Caco-2 (cell line): ENCODE measurements around the gene PRR33. TPM values are rescaled to one million over a fixed set of nuclear protein-coding genes. Genes with fewer than 3 reads are reported as not detected.

Experiments
- BruUV-seq: library from RNA; stranded (reverse); fragments of 400-500 nt; replicated peaks from 2 replicates; lab custom pipeline; 2021; lab: Mats Ljungman, UMichigan
- CTCF ChIA-PET: fragments of 300-600 bp; sonication (Branson Sonifier 250); formaldehyde crosslinking; loops from one replicate; lab custom pipeline; 2022; ENCODE audit warnings: antibody characterized with exemption; lab: Charles Lee
- POLR2A ChIA-PET: fragments of 300-600 bp; sonication (Branson Sonifier 250); formaldehyde crosslinking; loops from one replicate; lab custom pipeline; 2022; ENCODE audit warnings: antibody characterized with exemption; lab: Charles Lee
- DNase-seq, 2 experiments: peaks; one replicate each; pipeline versions ENCODE4 v3.0.0 to v3.0.0-alpha.2; 2020 to 2022
- H3K27me3 ChIP-seq: replicated peaks from 2 replicates; pipeline ENCODE4 v1.6.0; 2011; ENCODE audit warnings: low read length; ENCODE audit not compliant: control insufficient read depth, insufficient read depth
- H3K36me3 ChIP-seq: 2 replicates; pipeline ENCODE4 v1.5.1; 2011; ENCODE audit warnings: low read length; ENCODE audit not compliant: control insufficient read depth, insufficient read depth
- H3K4me1 ChIP-seq: fragments of 250-450 bp; sonication (Bioruptor Pico); 2 replicates; pipeline ENCODE4 v1.5.1; 2020; ENCODE audit warnings: mild to moderate bottlenecking
- H3K4me3 ChIP-seq: 2 replicates; pipeline ENCODE4 v1.5.1; 2011; ENCODE audit warnings: low read depth, mild to moderate bottlenecking, control low read depth, low read length
- H3K9me3 ChIP-seq: fragments of 250-450 bp; sonication (Bioruptor Pico); 2 replicates; pipeline ENCODE4 v1.5.1; 2020; ENCODE audit warnings: mild to moderate bottlenecking, moderate library complexity
- H3K27ac Mint-ChIP-seq: one replicate; pipeline ENCODE4 v1.8.0; 2022; ENCODE audit warnings: mixed read lengths; ENCODE audit not compliant: unreplicated experiment
- H3K27me3 Mint-ChIP-seq: one replicate; pipeline ENCODE4 v1.8.0; 2022; ENCODE audit warnings: mixed read lengths; ENCODE audit not compliant: insufficient read depth, unreplicated experiment
- H3K36me3 Mint-ChIP-seq: one replicate; pipeline ENCODE4 v1.8.0; 2022; ENCODE audit warnings: mild to moderate bottlenecking, mixed read lengths; ENCODE audit not compliant: insufficient read depth, unreplicated experiment
- H3K4me1 Mint-ChIP-seq: one replicate; pipeline ENCODE4 v1.8.0; 2022; ENCODE audit warnings: low read depth, mixed read lengths; ENCODE audit not compliant: unreplicated experiment
- H3K4me3 Mint-ChIP-seq: one replicate; pipeline ENCODE4 v1.8.0; 2022; ENCODE audit warnings: mild to moderate bottlenecking, moderate library complexity, mixed read lengths; ENCODE audit not compliant: unreplicated experiment
- H3K9me3 Mint-ChIP-seq: one replicate; pipeline ENCODE4 v1.8.0; 2022; ENCODE audit warnings: mixed read lengths; ENCODE audit not compliant: unreplicated experiment
- CTCF ChIP-seq, 2 experiments: fragments of 200-600 bp in 1 of 2; IDR thresholded peaks; 1 replicate in 1 of 2; 2 replicates in 1 of 2; pipeline versions ENCODE4 v1.5.1 to v1.8.0; 2011 to 2022; ENCODE audit warnings: antibody characterized with exemption in 1 of 2, control low read depth in 1 of 2, inconsistent platforms in 1 of 2, low read depth in 1 of 2, low read length in 1 of 2, mild to moderate bottlenecking in 1 of 2, moderate library complexity in 1 of 2; ENCODE audit not compliant: insufficient read depth in 1 of 2, severe bottlenecking in 1 of 2, unreplicated experiment in 1 of 2
- intact Hi-C: fragments of 100-400 bp; cut with micrococcal nuclease; formaldehyde crosslinking; loops from one replicate; pipeline ENCODE4 v1.10.0; 2022; ENCODE audit not compliant: unreplicated experiment
- total RNA-seq: library from RNA; stranded (reverse); gene quantifications from 2 replicates; pipeline ENCODE4 v1.2.3, GENCODE V29; 2022

The PRR33 gene
- total RNA-seq, 1 experiment from 2014 or later = not detected

DNA sequence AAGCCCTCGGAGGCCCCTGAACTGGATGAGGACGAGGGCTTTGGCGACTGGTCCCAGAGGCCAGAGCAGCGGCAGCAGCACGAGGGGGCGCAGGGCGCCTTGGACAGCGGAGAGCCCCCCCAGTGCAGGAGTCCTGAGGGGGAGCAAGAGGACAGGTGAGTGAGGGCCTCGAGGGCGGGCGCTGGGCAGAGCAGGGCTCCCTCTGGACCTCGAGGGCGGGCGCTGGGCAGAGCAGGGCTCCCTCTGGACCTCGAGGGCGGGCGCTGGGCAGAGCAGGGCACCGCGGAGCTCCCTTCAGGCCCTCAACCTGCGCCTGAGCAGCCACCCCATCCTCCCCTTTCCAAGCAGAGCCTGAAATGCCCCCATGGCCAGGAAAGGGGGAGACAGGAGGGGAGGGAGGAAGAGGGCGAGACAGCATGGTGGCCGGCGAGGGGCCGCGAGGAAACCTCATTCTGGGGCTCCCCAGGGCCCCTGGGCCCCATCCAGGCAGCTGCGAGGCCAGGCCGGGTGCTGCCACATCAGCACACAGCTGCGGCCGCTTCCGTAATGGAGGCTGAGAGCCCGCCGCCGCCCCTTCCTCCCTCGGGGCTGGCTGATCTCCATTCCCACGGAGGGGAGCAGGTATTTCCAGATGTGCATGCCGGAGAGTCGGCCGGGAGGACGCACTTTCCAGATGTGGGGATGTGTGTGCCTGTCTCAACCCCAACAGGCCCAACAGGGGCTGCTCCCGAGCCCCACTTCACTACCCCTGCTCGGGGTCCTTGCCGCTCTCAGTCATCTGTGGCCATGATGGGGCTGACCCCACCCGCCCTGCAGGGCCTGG lies 10.0 kb downstream of the PRR33 start:
- Mint-ChIP-seq H3K27me3 (no peaks in the 10 kb centered on the region), H3K9me3 (no peaks in the 10 kb centered on the region), H3K36me3 (no peaks in the 10 kb centered on the region), H3K4me1 (no peaks in the 10 kb centered on the region), H3K4me3 (no peak overlapping the region), H3K27ac (no peak overlapping the region)
- Histone ChIP-seq H3K36me3 (no peaks in the 10 kb centered on the region), H3K4me3 (no peak overlapping the region), H3K27me3 (no peaks in the 10 kb centered on the region), H3K4me1 (peaks cover 10% of the 10 kb centered on the region), H3K9me3 (no peaks in the 10 kb centered on the region)
- peak in 1 of 2 experiments; percentile 25 for DNase-seq
- BruUV-seq = no TSS peak
- ChIA-PET POLR2A (interaction anchor here (0.9 kb wide), 1 partner anchor 268 kb away, joined by 3 read pairs; no protein-coding TSS in a partner anchor), CTCF (interaction anchor here (0.5 to 3.7 kb wide), 33 partner anchors 12 to 370 kb away, joined by 3 to 140 read pairs (median 4); partner anchors contain the start of genes IGF2, MRPL23, SYT8 and TNNT3)
- intact Hi-C loops = loop anchor here (1.0 to 5.0 kb wide), 3 partner anchors 54 to 270 kb away; no protein-coding TSS in a partner anchor
- TF ChIP-seq CTCF (IDR thresholded peaks at IDR 0.05; ENCODE audit: insufficient read depth in 1 of 2, low read depth in 1 of 2, low read length in 1 of 2, severe bottlenecking in 1 of 2, unreplicated experiment in 1 of 2) = no peak

DNA sequence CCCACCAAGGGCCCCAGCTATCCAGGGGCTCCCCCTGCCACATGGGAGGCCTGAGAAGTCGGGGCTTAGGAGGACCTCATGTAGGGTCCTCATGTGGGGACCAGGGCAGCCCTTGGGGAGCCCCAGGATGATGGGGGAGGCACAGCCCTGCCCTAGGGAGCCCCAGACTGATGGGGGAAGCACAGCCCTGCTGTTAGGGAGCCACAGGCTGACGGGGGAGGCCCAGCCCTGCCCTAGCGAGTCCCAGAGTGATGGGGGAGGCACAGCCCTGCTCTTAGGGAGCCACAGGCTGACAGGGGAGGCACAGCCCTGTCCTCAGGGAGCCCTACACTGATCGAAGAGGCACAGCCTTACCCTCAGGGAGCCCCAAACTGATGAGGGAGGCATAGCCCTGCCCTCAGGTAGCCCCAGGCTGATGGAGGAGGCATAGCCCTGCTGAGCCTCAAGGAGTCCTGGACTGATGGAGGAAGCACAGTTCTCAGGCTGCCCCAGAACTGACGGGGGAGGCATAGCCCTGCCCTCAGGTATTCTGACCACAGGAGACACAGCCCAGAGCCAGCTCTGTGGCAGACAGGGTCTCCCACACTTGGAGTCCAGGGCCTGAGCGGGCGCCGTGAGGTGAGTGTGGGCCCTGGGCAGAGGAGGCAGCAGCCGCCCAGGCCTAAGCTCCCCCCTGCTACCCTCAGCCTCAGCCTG lies 10.8 kb downstream of the PRR33 start:
- Mint-ChIP-seq H3K9me3 (no peaks in the 10 kb centered on the region), H3K4me1 (no peaks in the 10 kb centered on the region), H3K27ac (no peak overlapping the region), H3K36me3 (no peaks in the 10 kb centered on the region), H3K4me3 (no peak overlapping the region), H3K27me3 (no peaks in the 10 kb centered on the region)
- no peak for TF ChIP-seq CTCF (IDR thresholded peaks at IDR 0.05; ENCODE audit: insufficient read depth in 1 of 2, low read depth in 1 of 2, low read length in 1 of 2, severe bottlenecking in 1 of 2, unreplicated experiment in 1 of 2)
- DNase-seq = peak in 1 of 2 experiments; percentile 34
- CTCF ChIA-PET = interaction anchor here (0.7 to 3.7 kb wide), 4 partner anchors 157 to 276 kb away, joined by 3 to 140 read pairs (median 4); no protein-coding TSS in a partner anchor
- BruUV-seq = no TSS peak
- no peaks in the 10 kb centered on the region for H3K36me3 ChIP-seq
- POLR2A ChIA-PET = no interaction called here
- H3K27me3 ChIP-seq = no peaks in the 10 kb centered on the region
- intact Hi-C loops = loop anchor here (5.0 kb wide), 1 partner anchor 54 kb away; no protein-coding TSS in a partner anchor
- H3K4me3 ChIP-seq = no peak overlapping the region
- peaks cover 15% of the 10 kb centered on the region for H3K4me1 ChIP-seq
- H3K9me3 ChIP-seq = no peaks in the 10 kb centered on the region
